GM13976 (cell line): ENCODE measurements around the gene MLXIPL.
A peak's percentile ranks its signal among the peaks of the same experiment; 100 is the strongest.

Source experiments
- DNase-seq: peaks from one replicate; pipeline ENCODE4 v3.0.0; 2012; ENCODE audit warnings: low spot score
- in situ Hi-C: fragments of 300-500 bp; cut with MboI; formaldehyde crosslinking; loops from one replicate; pipeline ENCODE4 v1.12.0; 2022; ENCODE audit warnings: low sequenced_read_pairs, mixed read lengths, inconsistent platforms; ENCODE audit not compliant: unreplicated experiment
- TF ChIP-seq, protein P1 (sequence below): IDR thresholded peaks from 2 replicates; pipeline ENCODE4 v1.5.1; 2012; ENCODE audit warnings: borderline replicate concordance, mild to moderate bottlenecking; ENCODE audit not compliant: insufficient read depth; ENCODE audit errors: extremely low read depth, missing control alignments, control extremely low read depth

The MLXIPL gene

DNA sequence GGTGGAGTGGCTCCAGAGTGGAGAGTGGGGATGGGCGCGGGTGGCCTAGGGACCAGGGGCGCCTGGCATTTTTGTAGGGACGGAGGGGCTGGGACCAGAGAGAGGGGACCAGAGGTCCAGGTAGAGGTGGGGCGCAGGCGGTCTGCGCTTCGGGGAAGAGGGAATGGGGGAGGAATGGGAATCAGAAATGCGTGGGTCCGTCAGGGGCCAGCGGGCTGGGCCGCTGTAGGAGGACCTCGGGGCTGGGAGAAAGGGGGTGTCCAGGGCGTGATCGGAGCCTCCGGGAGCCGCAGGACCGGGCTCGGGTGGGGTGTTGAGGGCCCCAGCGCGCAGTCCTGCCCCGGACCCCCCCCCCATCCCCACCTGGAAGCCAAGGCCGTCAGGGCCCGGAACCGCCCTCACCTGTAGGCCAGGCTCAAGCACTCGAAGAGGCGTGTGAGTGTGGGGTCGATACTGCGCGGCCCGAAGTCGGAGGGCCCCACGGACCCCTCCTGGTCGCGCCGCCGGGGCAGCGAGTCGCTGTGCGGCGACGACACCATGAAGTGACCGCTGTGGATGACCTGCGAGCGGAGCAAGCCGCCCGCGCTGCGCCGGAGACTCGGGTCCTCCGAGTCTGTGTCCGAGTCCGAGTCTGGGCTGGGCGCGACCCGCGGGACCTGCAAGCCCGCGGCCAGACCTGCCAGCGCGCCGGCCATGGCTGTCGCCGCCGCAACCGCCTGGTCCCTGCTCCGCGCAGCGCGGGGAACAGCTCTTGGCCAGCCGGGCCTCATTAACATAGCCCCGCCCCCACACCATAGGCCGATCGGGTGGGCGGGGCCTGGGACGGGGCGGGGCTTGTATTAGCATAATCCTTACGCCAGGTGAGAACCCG, at the start of gene MLXIPL:
TSS of gene MLXIPL (minus strand) at position 725 of the 871 bp plus-strand sequence. CDS start at position 695, 30 bp downstream.
- in situ Hi-C loops, result no loop called here
- TF ChIP-seq, protein P1, sequence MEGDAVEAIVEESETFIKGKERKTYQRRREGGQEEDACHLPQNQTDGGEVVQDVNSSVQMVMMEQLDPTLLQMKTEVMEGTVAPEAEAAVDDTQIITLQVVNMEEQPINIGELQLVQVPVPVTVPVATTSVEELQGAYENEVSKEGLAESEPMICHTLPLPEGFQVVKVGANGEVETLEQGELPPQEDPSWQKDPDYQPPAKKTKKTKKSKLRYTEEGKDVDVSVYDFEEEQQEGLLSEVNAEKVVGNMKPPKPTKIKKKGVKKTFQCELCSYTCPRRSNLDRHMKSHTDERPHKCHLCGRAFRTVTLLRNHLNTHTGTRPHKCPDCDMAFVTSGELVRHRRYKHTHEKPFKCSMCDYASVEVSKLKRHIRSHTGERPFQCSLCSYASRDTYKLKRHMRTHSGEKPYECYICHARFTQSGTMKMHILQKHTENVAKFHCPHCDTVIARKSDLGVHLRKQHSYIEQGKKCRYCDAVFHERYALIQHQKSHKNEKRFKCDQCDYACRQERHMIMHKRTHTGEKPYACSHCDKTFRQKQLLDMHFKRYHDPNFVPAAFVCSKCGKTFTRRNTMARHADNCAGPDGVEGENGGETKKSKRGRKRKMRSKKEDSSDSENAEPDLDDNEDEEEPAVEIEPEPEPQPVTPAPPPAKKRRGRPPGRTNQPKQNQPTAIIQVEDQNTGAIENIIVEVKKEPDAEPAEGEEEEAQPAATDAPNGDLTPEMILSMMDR, result no peak
- DNase-seq, result peak; percentile 75

DNA sequence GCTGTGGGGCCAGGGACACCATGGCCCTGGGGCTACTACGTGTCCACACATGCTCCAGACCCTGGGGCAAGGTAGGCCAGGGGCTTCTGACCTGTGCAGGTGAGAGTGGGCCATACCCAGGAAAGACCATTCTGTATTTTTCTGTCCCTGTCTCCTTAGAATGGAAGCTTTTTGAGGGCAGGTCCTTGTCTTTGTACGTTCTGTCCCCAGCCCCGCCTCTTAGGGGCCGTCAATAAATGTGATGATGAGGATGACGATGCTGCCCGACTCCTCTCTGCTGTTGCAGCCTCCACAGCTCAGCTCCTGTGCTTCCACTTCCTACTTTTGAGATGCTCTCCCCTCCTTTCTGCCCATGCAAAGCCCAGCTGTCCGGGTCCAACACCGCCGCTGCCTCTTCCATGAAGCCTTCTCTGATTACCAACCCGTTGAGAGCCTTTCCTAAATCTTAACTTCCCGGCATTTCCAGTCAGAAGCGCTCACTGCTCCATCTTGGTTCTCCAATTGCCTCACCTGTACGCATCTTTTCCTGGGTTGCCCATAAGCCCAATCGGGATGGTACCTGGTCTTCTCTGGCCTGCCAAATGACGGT, 47.6 kb upstream of the MLXIPL start:
- in situ Hi-C loops, result no loop called here
- TF ChIP-seq, protein P1, result no peak
- no peak for DNase-seq

- no peak for DNase-seq
- TF ChIP-seq, protein P1, result no peak
- in situ Hi-C loops, result no loop called here
These were observed 47.0 kb upstream of the MLXIPL start for GRCh38 chr7:73671322-73671661.

GRCh38 chr7:73669858-73670385, 45.6 kb upstream of the MLXIPL start:
- in situ Hi-C loops, result no loop called here
- DNase-seq, result no peak
- TF ChIP-seq, protein P1, result no peak

GRCh38 chr7:73669288-73669701, 45.0 kb upstream of the MLXIPL start:
- no peak for DNase-seq
- in situ Hi-C loops, result no loop called here
- TF ChIP-seq, protein P1, result no peak

- in situ Hi-C loops, result no loop called here
- no peak for DNase-seq
- TF ChIP-seq, protein P1, result no peak
These were observed 44.5 kb upstream of the MLXIPL start for GRCh38 chr7:73668886-73669230.
